Stimulated activated CD8-positive, alpha-beta memory T cell treated with anti-CD3 and anti-CD28 coated beads, Interleukin-12 subunit alpha, Interleukin-12 subunit beta, amount 100 ng/mL, for 1 hour (primary cell): ENCODE results near the gene PNPLA6.

ENCODE experiments used
- DNase-seq: peaks from one replicate; pipeline ENCODE4 v3.0.0-alpha.2; 2020; ENCODE audit warnings: low read depth

The PNPLA6 gene

GRCh38 chr19:7515645-7516151, 19.8 kb upstream of the PNPLA6 start, which contains the start of gene ZNF358:
Gene ZNF358 (plus strand): TSS chr19:7516103. CDS start chr19:7519243, 3,140 bp downstream.
- DNase-seq = no peak

- DNase-seq = no peak
Observed at GRCh38 chr19:7516333-7516732, 19.2 kb upstream of the PNPLA6 start.

DNA sequence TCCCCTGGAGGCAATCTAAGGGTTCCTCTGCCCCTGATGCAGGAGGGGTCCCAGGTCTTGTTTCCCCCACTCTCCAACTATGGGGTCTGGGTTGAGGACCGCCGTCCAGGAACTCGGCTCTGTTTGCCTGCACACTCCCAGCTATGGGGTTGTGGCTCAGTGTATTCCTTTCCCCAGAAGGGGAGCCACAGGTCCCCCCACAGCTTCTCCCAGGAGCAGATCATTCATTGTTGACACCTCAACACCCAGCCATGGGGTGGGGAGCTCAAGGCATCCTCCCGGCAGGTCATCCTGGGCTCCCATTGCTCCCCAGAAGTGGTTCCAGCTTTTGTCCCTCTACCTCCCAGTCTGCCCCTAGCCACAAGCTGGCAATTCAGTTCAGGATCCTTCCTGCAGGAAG, 18.6 kb upstream of the PNPLA6 start:
- DNase-seq = no peak

DNA sequence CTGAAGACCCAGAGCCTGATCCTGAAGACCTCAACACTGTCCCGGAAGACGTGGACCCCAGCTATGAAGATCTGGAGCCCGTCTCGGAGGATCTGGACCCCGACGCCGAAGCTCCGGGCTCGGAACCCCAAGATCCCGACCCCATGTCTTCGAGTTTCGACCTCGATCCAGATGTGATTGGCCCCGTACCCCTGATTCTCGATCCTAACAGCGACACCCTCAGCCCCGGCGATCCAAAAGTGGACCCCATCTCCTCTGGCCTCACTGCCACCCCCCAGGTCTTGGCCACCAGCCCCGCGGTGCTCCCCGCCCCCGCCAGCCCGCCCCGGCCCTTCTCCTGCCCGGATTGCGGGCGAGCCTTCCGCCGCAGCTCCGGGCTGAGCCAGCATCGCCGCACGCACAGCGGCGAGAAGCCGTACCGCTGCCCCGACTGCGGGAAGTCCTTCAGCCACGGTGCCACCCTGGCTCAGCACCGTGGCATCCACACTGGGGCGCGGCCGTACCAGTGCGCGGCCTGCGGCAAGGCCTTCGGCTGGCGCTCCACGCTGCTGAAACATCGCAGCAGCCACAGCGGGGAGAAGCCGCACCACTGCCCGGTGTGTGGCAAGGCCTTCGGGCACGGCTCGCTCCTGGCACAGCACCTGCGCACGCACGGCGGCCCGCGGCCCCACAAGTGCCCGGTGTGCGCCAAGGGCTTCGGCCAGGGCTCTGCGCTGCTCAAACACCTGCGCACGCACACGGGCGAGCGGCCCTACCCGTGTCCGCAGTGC, 16.0 kb upstream of the PNPLA6 start:
- no peak for DNase-seq

DNA sequence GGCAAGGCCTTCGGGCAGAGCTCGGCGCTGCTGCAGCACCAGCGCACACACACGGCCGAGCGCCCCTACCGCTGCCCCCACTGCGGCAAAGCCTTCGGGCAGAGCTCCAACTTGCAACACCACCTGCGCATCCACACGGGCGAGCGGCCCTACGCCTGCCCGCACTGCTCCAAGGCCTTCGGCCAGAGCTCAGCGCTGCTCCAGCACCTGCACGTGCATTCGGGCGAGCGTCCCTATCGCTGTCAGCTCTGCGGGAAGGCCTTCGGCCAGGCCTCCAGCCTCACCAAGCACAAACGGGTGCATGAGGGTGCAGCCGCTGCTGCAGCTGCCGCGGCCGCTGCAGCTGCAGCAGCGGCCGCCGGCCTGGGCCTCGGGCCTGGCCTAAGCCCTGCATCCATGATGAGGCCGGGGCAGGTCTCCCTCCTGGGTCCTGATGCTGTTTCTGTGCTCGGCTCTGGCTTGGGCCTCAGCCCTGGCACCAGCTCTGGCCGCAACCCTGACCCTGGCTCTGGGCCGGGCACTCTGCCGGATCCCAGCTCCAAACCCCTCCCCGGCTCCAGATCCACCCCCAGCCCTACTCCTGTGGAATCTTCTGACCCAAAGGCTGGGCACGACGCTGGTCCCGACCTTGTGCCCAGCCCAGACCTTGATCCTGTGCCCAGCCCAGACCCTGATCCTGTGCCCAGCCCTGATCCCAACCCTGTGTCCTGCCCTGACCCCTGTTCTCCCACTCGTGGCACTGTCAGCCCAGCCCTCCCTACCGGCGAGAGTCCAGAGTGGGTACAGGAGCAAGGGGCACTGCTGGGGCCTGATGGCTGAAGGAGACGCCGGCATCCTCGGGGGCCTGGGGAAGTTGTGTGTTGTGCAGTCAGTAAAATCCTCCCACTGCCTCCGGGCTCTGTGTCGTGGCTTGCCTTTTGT, 15.1 kb upstream of the PNPLA6 start:
- DNase-seq = no peak

DNA sequence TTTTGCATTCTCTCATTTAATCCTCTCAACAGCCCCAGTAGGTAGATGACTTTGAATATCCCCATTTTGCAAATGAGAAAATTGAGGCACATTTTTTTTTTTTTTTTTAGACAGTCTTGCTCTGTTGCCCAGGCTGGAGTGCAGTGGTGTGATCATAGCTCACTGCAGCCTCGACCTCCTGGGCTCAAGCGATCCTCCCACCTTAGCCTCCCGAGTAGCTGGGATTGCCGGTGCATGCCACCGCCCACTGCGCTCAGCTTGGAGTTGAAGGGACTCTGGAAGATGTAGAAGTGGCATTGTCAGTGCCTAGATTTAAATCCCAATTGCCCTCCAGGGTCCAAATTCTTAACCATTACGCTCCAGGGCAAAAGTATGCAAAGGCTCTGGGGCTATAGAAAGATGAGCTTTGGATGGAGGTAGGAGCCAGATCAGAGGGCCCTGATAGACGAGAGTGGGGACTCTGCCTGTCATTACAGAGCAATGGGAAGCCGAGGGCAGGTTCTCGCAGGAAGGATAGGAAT, 13.9 kb upstream of the PNPLA6 start:
- DNase-seq = no peak

DNA sequence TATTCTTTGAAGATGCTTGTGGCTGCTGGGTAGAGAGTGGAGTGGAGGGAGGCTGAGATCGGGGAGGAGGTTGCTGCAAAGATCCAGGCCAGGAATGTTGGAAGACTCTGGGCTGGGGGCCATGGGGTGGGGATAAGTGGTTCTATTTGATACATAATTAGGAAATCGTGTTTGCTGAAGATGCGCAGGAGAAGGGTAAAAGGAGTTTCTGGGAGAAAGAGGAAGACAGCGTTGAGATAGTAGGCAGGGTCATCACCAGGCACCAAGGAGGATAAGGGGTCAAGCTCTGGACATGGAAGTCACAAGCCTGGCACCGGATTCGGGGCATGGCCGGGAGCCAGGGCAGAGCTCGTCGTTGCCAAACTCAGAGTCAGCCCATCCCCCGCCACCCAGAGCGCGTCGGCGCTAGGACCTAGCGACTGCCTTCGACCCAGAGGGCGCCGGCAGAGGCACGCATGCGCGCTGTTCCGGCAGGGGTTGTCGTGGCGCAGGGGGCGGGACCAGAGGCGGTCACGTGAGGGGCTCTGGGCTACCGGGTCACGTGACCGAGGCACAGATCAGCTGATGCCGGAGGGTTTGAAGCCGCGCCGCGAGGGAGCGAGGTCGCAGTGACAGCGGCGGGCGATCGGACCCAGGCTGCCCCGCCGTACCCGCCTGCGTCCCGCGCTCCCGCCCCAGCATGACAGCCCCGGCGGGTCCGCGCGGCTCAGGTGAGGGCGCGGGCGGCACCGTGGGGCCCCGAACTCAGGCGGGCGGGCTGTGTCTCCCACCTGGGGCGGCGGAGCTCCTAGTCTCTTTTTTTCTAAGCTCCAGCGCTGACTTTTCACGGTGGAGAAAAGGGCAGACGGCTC, 13.2 kb upstream of the PNPLA6 start, which contains the start of gene MCOLN1:
Gene MCOLN1 (plus strand): TSS at position 553 of the 851 bp plus-strand sequence. CDS start 127 bp downstream, at position 680.
- peak; percentile 99 for DNase-seq

- no peak for DNase-seq
Observed at GRCh38 chr19:7522923-7523667, 12.4 kb upstream of the PNPLA6 start.

GRCh38 chr19:7524523-7524922, 11.0 kb upstream of the PNPLA6 start:
- no peak for DNase-seq

DNA sequence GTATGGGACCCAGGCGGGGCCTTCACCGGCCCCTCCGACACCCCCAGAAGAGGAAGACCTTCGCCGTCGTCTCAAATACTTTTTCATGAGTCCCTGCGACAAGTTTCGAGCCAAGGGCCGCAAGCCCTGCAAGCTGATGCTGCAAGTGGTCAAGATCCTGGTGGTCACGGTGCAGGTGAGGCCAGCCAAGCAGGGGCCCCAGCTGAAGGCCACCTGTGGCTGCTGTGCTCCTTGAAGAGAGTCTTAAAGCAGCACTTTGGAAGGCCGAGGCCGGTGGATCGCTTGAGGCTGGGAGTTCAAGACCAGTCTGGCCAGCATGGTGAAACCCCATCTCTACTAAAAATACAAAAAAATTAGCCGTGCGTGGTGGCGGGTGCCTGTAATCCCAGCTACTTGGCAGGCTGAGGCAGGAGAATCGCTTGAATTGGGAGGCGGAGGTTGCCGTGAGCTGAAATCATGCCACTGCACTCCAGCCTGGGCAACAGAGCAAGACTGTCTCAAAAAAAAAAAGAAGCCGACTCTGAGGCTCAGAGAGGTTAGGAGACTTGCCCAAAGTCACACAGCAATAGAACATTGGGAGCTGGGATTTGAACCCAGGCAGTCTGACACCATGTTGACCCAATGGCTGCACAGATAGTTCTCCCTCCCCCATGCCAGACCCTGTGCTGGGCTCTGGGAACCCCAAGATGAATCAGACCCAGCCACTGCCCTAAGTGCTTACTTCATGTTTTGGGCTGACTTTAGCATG, 10.4 kb upstream of the PNPLA6 start:
- no peak for DNase-seq

DNA sequence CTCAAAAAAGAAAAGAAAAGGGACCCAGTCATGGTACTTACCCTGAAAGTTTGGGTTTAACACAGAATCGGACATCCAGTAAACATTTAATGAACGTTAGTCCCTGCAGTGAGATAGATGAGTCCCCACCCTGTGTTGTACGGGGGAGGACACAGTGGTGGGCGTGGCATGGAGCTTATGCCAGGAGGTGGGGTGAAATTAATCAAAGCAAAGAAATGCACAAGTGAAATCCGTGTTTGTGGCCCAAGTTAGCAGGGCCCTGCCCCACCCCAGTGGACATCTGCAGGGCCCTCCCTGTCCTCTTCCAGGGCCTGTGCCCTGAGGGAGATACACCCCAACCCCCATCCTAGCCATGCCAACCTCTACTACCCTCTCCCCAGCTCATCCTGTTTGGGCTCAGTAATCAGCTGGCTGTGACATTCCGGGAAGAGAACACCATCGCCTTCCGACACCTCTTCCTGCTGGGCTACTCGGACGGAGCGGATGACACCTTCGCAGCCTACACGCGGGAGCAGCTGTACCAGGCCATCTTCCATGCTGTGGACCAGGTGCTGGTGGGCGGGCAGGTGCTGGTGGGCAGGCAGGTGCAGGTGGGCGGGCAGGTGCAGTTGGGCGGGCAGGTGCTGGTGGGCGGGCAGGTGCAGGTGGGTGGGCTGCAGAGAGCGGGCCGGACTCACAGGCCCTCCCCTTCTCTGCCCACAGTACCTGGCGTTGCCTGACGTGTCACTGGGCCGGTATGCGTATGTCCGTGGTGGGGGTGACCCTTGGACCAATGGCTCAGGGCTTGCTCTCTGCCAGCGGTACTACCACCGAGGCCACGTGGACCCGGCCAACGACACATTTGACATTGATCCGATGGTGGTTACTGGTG, 9.2 kb upstream of the PNPLA6 start:
- no peak for DNase-seq

DNA sequence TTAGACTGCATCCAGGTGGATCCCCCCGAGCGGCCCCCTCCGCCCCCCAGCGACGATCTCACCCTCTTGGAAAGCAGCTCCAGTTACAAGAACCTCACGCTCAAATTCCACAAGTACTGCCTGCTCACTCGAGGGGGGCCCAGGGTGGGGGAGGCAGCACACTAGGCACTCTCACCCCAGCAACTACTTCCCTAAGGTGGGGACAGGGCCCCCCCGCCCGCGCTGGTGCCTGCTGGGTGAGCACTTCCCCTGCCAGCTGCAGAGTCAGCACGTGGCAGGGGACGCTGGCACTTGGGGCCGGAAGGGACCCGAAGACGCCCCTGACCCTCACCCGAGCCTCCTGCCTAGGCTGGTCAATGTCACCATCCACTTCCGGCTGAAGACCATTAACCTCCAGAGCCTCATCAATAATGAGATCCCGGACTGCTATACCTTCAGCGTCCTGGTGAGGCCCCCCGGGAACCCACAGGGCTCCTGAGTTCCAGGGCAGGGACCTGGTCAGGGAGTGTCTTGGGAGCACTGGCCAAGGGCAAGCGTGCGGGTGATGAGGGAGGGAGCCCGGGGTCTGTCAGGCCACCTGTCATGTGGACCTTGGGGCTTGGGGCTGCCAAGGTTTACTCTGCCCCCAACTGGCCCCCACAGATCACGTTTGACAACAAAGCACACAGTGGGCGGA, 7.9 kb upstream of the PNPLA6 start:
- DNase-seq = no peak

GRCh38 chr19:7528192-7528519, 7.4 kb upstream of the PNPLA6 start:
- DNase-seq = no peak

DNA sequence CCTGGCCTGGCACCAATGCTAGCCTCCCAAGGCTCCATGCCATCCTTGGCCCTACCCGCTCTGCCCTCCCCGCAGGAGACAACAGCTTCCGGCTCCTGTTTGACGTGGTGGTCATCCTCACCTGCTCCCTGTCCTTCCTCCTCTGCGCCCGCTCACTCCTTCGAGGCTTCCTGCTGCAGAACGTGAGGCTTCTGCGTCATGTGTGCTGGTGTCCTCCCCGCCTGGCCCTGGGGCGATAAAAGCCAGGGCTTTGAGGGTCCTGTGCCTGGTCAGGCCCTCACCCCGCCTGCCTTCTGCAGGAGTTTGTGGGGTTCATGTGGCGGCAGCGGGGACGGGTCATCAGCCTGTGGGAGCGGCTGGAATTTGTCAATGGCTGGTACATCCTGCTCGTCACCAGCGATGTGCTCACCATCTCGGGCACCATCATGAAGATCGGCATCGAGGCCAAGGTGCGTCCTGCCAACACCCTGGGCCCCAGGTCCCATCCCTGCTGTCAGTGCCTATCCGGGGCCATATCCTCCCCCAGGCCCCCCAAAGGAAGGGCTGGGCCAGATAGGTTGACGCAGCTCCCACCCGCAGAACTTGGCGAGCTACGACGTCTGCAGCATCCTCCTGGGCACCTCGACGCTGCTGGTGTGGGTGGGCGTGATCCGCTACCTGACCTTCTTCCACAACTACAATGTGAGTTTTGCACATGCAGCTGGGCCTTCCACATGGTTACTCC, 6.8 kb upstream of the PNPLA6 start:
- DNase-seq = no peak

- DNase-seq = no peak
Observed at GRCh38 chr19:7529246-7529600, 6.3 kb upstream of the PNPLA6 start.

- no peak for DNase-seq
Observed at GRCh38 chr19:7529610-7530490, 5.7 kb upstream of the PNPLA6 start.

DNA sequence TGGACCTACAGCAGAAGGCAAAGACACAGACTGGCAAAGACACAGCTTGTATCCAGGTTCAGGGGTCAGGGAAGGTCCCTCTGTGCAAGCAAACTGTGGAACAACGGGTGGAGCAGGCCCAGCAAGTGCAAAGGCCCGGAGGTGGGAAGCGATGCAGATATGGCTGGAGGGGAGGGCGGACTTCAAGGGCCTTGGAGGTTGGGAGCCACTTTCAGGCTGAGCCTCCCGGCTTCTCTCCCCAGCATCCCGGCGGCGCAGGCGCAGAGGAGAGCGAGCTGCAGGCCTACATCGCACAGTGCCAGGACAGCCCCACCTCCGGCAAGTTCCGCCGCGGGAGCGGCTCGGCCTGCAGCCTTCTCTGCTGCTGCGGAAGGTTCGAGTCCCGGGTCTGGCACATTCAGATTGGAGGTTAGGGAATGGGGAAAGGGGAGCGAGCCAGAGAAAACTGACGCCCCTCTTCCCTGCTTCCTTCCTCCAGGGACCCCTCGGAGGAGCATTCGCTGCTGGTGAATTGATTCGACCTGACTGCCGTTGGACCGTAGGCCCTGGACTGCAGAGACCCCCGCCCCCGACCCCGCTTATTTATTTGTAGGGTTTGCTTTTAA, 2.1 kb upstream of the PNPLA6 start:
- no peak for DNase-seq
